SK-N-MC (cell line): Measurements from ENCODE around the gene RALGAPA1.

Experiments
- EZH2 ChIP-seq: fragments of 200-600 bp; sonication (generic); IDR thresholded peaks from one replicate; pipeline ENCODE4 v1.6.1; 2017; ENCODE audit warnings: antibody characterized with exemption
- FOXP2 ChIP-seq: optimal IDR thresholded peaks from 2 replicates; pipeline ENCODE3; 2011; ENCODE audit warnings: mild to moderate bottlenecking, moderate library complexity; ENCODE audit not compliant: insufficient read depth; ENCODE audit errors: extremely low read length, control extremely low read depth
- POLR2AphosphoS5 ChIP-seq: IDR thresholded peaks from 2 replicates; pipeline ENCODE4 v1.6.1; 2012; ENCODE audit warnings: mild to moderate bottlenecking, low read depth, low read length, borderline replicate concordance

DNA sequence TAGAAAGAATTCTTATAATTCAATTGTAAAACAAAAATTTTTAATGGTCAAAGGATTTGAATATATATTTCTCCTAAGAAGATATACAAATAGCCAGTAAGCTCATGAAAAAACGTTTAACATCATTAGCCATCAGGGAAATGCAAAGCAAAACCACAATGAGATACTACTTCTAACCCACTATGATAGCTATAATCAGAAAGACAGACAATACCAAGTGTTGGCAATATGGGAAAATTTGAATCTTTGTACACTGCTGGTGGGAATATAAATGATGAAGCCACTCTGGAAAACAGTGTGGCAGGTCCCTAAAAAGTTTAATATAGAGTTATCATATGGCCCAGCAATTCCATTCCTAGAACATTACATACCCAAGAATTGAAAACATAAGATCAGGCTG is 25.4 kb downstream of the RALGAPA1 start:
- no peak for TF ChIP-seq POLR2AphosphoS5
- TF ChIP-seq EZH2 = no peak
- no peak for TF ChIP-seq FOXP2
